Pancreas (tissue), 10 donors: ENCODE measurements around the gene SGO2. TPM values are rescaled to one million over a fixed set of nuclear protein-coding genes. Genes with fewer than 3 reads are reported as not detected.

Source experiments
- ATAC-seq, 4 donors: fragments of 200-7000 bp; cut with Tn5 transposase; one replicate each; pipeline versions ENCODE4 v1.8.0 to v1.9.1; 2020; ENCODE audit warnings: mild to moderate bottlenecking in 4 of 4, moderate library complexity in 4 of 4
- DNase-seq, 6 donors: peaks; one replicate each; pipeline ENCODE4 v3.0.0-alpha.2; 2020
- FAIRE-seq: peaks from 2 replicates; lab custom pipeline; 2012; peaks lifted over from hg19 to GRCh38; lab: Jason Lieb, UNC
- H3K27ac ChIP-seq, 4 donors: fragments of 200-600 bp; sonication (generic); 1 replicate in 3 of 4; 2 replicates in 1 of 4; pipeline versions ENCODE4 v1.5.0 to v1.8.0; 2020
- H3K27me3 ChIP-seq, 4 donors: fragments of 200-600 bp; one replicate each; pipeline ENCODE4 v1.8.0; 2021
- H3K36me3 ChIP-seq, 3 donors: fragments of 200-600 bp; sonication (generic) in 1 of 3; one replicate each; pipeline versions ENCODE4 v1.5.0 to v1.8.0; 2020 to 2021
- H3K4me1 ChIP-seq, 3 donors: fragments of 200-600 bp; one replicate each; pipeline ENCODE4 v1.8.0; 2021
- H3K4me3 ChIP-seq, 4 donors: fragments of 200-600 bp; sonication (generic) in 2 of 4; one replicate each; pipeline versions ENCODE4 v1.5.0 to v1.8.0; 2020 to 2021
- H3K9me3 ChIP-seq, 4 donors: fragments of 200-600 bp; one replicate each; pipeline ENCODE4 v1.8.0; 2021
- WGBS, 2 donors: extraction: QIAGEN DNeasy Blood & Tissue Kit; methylation state at CpG; one replicate each; pipeline ENCODE4 v1.1.7; 2013; 5-methylcytosine and 5-hydroxymethylcytosine counted together
- intact Hi-C, 3 donors: fragments of 100-400 bp; cut with DNase I; formaldehyde crosslinking; loops; one replicate each; pipeline versions ENCODE4 v1.11.1 to v1.14.2; 2022
- polyA plus RNA-seq, 2 donors: library from polyadenylated mRNA; stranded (reverse); fragments of 200-250 nt; gene quantifications; one replicate each; pipeline ENCODE4 v1.2.3, GENCODE V29; 2013
- total RNA-seq, 6 donors: library from RNA; stranded (reverse); fragmentation: NEBNext Ultra II Directional in 4 of 6; extraction: Animal tissue kit (Norgen Biotek cat#: 25700) in 4 of 6; gene quantifications; one replicate each; pipeline versions ENCODE4 v1.2.1 to v1.2.4, GENCODE V29; 2021 to 2023
- TF ChIP-seq, protein P1 (sequence below), 4 donors: fragments of 200-600 bp; sonication (generic) in 3 of 4; IDR thresholded peaks; one replicate each; pipeline versions ENCODE4 v1.5.0 to v1.8.0; 2021; ENCODE audit warnings: antibody characterized with exemption in 4 of 4
- donor health status: healthy with polysubstance abuse.
- donor health status: DM: no; HTN: no; CAD: no; lungs with moderate emphysema.
- donor health status: DM: no; HTN: no; CAD: no.
- donor health status: control.
- donor health status: control.
- donor health status: Bipolar disorder and iron deficiency.
- donor health status: DM: yes; HTN: yes; CAD: no.
- donor health status: DM: no; HTN: no; CAD: no.
- donor health status: DM: no; HTN: no; CAD: no.
- donor health status: DM: yes; HTN: yes; CAD: no.

Gene SGO2
- total and polyA plus RNA-seq, 8 donors = 0.27 to 0.83 (median 0.52) TPM

DNA sequence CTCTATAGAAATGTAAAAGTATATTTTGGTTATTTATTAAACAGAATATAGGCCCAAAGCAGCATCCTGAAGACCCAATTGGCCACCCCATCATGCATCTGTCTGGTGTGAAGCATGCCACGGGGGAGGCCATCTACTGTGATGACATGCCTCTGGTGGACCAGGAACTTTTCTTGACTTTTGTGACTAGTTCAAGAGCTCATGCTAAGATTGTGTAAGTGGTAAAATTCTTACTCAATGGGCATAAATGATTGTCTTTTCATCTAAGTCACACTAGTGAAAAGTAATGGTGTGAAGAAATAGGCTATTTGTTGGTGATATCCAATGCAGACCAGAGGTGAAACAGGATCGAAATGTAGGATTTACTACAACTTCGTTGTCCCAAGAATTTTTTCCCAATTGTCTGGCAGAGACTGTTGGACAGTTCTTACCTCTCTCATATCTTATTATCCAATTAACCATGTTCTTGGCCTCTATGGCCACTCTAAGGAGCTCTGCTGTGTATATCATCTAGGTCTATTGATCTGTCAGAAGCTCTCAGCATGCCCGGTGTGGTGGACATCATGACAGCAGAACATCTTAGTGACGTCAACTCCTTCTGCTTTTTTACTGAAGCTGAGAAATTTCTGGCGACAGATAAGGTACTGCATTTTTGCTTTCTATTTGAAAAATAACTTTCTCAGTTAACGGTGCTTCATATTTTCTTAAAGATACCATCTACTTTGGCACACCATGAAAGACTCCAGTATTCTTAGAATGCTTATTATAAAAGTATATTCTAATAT lies 94.8 kb downstream of the SGO2 start:
- intact Hi-C loops = no loop called here
- ATAC-seq = no peak

DNA sequence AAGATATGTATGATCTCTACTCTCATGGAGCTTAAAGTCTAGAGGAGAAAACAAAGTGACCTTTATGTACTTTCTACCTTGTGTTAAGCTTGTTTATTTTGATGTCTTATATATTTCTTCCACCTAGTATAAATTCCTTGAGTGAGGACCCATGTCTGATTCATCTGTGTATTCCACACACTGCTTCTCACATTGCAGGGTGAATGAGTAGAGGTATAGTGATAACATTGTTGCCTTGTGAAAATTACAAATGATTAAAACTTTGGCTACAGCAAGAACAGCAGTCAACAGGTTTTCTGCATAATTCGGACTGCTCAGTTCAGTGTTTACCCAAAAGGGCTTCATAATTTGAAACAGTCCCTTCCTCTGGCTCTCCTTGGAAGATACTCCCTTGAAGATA lies 96.1 kb downstream of the SGO2 start:
- WGBS, 2 donors = 83 to 86% methylated on average over 1 of the region's 1 CpG
- Histone ChIP-seq H3K27me3 (no peaks in the 10 kb centered on the region), H3K4me3 (no peak overlapping the region), H3K36me3 (peaks cover 0 to 30% (median 9%) of the 10 kb centered on the region in 3 donors), H3K27ac (no peak overlapping the region), H3K9me3 (no peaks in the 10 kb centered on the region), H3K4me1 (peaks cover 15 to 25% (median 22%) of the 10 kb centered on the region in 3 donors)
- TF ChIP-seq, protein P1, sequence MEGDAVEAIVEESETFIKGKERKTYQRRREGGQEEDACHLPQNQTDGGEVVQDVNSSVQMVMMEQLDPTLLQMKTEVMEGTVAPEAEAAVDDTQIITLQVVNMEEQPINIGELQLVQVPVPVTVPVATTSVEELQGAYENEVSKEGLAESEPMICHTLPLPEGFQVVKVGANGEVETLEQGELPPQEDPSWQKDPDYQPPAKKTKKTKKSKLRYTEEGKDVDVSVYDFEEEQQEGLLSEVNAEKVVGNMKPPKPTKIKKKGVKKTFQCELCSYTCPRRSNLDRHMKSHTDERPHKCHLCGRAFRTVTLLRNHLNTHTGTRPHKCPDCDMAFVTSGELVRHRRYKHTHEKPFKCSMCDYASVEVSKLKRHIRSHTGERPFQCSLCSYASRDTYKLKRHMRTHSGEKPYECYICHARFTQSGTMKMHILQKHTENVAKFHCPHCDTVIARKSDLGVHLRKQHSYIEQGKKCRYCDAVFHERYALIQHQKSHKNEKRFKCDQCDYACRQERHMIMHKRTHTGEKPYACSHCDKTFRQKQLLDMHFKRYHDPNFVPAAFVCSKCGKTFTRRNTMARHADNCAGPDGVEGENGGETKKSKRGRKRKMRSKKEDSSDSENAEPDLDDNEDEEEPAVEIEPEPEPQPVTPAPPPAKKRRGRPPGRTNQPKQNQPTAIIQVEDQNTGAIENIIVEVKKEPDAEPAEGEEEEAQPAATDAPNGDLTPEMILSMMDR (IDR thresholded peaks at IDR 0.05) = no peak
- FAIRE-seq = no peak
- intact Hi-C loops = no loop called here
- no peak for DNase-seq
- no peak for ATAC-seq

More for the DNA sequence above, 94.8 kb downstream of the SGO2 start:
- no peak for FAIRE-seq
- no peak overlapping the region for H3K27ac ChIP-seq
- no peaks in the 10 kb centered on the region for H3K9me3 ChIP-seq
- peaks cover 0 to 21% (median 9%) of the 10 kb centered on the region in 3 donors for H3K36me3 ChIP-seq
- no peaks in the 10 kb centered on the region for H3K27me3 ChIP-seq
- H3K4me3 ChIP-seq = no peak overlapping the region
- H3K4me1 ChIP-seq = peaks cover 15 to 33% (median 31%) of the 10 kb centered on the region in 3 donors
- DNase-seq = no peak
- whole genome bisulfite sequencing, 2 donors = 90 to 93% methylated on average over 7 of the region's 7 CpGs
- TF ChIP-seq, protein P1 (IDR thresholded peaks at IDR 0.05) = no peak

DNA sequence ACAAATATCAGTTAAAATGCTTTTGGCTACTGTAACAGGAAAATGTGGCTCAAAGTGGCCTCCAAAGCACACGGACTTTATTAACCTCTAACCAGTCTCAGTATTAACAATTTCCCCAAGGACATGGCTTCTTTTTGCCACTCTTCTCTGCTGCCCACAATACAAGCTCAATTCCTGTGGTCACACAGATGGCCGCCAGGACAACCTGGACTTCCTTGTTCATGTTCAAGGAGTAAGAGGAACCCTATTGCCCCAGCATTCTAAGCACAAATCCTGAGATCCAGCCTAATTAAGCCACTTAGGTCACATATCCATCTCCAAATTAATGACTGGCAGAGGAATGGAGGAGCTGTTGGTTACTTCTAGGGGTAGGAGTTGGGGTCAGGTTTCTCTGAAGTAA lies 98.0 kb downstream of the SGO2 start:
- WGBS, 2 donors = 67 to 78% methylated on average over 2 of the region's 2 CpGs
- TF ChIP-seq, protein P1 (IDR thresholded peaks at IDR 0.05) = no peak
- Histone ChIP-seq H3K4me1 (peaks cover 4 to 7% (median 4%) of the 10 kb centered on the region in 3 donors), H3K9me3 (no peaks in the 10 kb centered on the region), H3K27ac (no peak overlapping the region), H3K4me3 (no peak overlapping the region), H3K27me3 (no peaks in the 10 kb centered on the region), H3K36me3 (peaks cover 0 to 30% (median 9%) of the 10 kb centered on the region in 3 donors)
- intact Hi-C loops = no loop called here
- no peak for FAIRE-seq
- no peak for DNase-seq
- ATAC-seq = no peak

DNA sequence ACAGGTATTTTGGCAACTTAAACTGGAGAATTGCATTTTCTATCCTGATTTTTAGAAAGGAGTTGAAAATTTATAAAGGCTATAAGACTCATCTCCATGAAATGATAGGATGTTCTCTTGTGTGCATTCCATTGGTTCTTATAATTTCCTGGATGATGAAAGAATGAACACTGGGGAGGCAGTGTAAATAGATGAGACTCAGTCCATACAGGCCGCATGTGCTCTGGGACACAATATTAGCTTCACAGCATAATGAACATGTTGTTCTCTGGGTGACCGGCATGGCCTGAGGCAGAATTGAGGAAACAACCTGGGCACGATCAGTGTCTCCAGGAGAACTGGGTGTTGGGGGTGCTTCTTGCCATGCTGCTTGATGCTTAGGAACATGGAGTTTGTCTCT lies 98.7 kb downstream of the SGO2 start:
- FAIRE-seq (no peak), ATAC-seq (no peak), DNase-seq (no peak)
- intact Hi-C loops = no loop called here
- 87 to 94% methylated on average over 3 of the region's 3 CpGs for WGBS, 2 donors
- no peaks in the 10 kb centered on the region for H3K9me3 ChIP-seq
- TF ChIP-seq, protein P1 (IDR thresholded peaks at IDR 0.05) = no peak
- H3K27me3 ChIP-seq = no peaks in the 10 kb centered on the region
- H3K4me3 ChIP-seq = no peak overlapping the region
- H3K27ac ChIP-seq = no peak overlapping the region
- peaks cover 0 to 30% (median 9%) of the 10 kb centered on the region in 3 donors for H3K36me3 ChIP-seq
- peaks cover 0 to under 1% (median 0%) of the 10 kb centered on the region in 3 donors for H3K4me1 ChIP-seq

DNA sequence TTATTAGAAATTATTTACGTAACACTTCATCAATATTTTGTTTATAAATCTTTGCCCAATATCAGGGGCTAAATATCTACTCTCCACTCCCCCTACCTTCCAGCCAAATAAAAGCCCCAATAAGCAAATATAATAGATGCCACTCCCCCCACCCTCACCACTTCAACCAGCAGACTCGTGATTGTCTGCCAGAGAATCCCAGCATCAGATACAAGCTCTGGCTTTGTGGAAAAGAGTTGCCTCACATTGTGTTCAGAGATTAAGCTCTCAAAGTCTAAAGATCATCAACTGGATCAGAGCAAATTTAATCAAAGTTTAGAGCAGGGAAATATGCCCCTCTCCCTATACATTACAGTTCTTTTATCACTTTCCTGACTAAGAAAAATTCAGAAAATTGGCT lies 99.3 kb downstream of the SGO2 start:
- H3K4me3 ChIP-seq = no peak overlapping the region
- no peak for DNase-seq
- ATAC-seq = no peak
- H3K4me1 ChIP-seq = no peaks in the 10 kb centered on the region
- no peak overlapping the region for H3K27ac ChIP-seq
- TF ChIP-seq, protein P1 (IDR thresholded peaks at IDR 0.05) = no peak
- no peak for FAIRE-seq
- no peaks in the 10 kb centered on the region for H3K9me3 ChIP-seq
- intact Hi-C loops = no loop called here
- H3K27me3 ChIP-seq = no peaks in the 10 kb centered on the region
- 74 to 82% methylated on average over 2 of the region's 2 CpGs for WGBS, 2 donors
- peaks cover 0 to 30% (median 9%) of the 10 kb centered on the region in 3 donors for H3K36me3 ChIP-seq
